SH-SY5Y (cell line): ENCODE measurements around the gene LRFN2.

Experiments used
- GATA2 ChIP-seq: IDR thresholded peaks from 2 replicates; pipeline ENCODE4 v1.6.1; 2011; ENCODE audit warnings: mild to moderate bottlenecking, low read depth, low read length
- GATA3 ChIP-seq: IDR thresholded peaks from 2 replicates; pipeline ENCODE4 v1.6.1; 2011; ENCODE audit warnings: low read depth, mild to moderate bottlenecking, low read length, moderate library complexity

Gene LRFN2

DNA sequence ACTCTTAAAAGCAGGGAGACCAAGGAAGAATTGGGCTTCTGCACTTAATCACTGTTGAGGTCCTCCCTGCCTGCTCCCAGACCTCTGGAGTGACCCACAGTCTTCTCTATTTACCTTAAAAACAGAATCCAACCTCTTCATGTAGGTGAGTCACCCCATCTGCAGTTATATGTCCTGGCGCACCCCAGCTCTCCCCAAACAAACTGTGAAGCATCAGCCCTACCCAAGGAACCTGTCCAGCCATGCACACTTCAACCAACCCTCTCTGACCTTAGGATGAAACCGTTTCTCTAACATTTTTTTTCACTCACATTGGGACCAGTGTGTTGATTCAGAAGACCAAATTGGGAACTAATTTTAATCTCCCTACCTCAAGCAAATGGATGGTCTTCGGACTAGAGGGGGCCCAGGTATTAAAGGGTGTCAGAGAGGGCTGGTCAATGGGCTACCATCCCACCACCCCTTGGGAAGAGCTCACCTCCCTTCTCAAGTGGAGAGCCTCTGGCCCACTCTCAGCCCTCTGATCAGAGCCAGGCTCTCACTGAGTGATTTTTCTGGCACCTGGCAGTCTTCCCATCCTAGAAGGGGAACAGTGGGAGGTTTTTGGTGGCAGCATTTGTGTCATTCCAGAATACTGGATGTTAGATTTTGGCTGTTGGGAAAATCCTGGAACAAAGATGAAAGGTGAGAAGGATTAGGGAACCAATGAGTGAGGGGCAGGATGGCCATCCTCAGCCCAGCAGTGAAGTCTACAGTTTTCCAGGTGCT is 203.6 kb downstream of the LRFN2 start:
- no peak for TF ChIP-seq GATA2
- TF ChIP-seq GATA3, result no peak

DNA sequence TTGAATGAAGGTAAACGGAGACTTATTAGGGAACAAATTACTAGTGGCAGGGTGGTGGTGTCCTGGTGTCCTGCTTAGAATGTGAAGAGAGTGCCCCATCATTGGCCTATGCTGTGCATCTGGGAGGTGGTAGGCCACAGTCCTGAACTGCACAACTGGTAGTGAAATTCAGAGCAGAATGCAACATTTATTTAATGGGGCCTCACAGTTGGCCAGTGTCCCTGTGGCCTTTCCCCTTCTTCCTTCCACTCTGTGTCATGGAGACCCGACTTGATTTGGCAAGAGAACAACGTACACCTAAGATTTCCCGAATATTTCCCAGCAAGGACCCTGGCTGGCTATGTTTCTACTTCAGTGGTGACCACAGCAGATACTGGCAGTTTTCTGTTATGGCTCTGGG is 206.9 kb downstream of the LRFN2 start:
- TF ChIP-seq GATA3 (no peak), GATA2 (no peak)

DNA sequence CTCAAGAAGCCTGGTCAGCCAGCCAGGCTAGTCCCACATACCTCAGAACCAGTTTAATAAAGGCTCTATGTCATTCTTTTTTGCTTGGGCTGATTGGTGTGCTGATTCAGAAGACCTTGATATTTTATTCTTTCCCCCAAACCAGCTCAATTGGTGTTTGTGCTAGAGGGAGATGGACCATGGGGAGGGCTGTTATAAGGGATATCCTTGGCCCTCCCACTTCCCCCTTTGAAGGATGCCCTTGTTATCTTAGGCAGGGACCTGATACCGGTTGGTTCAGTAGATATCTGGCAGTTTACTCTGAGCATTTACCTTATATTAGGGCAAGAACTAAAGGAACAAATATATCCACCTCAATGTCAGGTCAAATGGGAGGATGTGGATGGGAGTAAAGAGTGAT is 207.4 kb downstream of the LRFN2 start:
- TF ChIP-seq GATA3 (no peak), GATA2 (no peak)

DNA sequence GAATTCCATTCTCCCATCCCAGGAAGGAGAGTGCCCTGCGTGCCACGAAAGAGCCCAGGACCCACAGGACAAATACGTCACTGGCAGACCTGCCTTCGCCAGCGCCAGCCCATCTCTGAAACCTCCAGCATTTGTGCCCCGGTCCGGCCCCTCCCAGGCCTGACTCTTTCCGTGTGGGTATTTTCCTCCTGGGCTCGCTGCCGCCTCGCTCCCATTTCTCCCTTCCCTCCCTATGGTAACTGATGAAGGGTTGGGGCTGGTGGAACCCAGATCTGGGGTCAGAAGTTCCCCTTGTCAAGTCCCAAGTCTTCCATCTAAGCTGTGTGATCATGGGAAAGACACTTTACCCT is 208.5 kb downstream of the LRFN2 start:
- no peak for TF ChIP-seq GATA2
- no peak for TF ChIP-seq GATA3

DNA sequence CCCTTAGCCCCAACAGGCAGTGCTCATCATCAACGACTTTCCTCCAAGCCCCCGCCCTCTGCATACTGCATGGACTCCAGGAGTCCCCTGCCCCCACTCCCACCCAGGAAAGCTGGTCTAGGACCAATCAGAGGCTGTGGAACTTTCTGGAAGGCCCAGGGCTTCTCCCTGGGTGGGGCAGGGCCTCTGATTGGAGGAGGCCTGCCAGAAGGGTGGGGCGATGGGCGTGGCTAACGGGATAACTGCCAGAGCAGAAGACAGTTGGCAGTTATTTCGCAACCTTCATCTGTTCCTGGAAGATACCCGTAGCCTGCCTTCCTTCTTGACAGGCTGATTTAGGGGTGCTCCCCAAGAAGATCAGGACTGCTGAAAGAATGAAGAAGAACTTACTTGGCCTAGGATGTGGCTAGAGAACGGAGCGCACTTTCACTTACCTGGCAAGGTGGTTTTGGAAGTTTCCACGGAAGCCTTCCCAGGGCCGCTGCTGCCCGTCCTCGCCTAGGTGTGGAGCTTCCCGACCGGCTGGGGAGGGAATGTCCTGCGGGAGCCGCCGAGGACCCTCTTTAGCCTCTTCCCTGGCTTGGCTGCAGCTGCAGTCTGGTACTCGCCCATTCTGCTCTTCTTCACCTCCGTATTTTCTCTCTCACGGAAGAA is 209.0 kb downstream of the LRFN2 start:
- TF ChIP-seq GATA2, result no peak
- no peak for TF ChIP-seq GATA3

DNA sequence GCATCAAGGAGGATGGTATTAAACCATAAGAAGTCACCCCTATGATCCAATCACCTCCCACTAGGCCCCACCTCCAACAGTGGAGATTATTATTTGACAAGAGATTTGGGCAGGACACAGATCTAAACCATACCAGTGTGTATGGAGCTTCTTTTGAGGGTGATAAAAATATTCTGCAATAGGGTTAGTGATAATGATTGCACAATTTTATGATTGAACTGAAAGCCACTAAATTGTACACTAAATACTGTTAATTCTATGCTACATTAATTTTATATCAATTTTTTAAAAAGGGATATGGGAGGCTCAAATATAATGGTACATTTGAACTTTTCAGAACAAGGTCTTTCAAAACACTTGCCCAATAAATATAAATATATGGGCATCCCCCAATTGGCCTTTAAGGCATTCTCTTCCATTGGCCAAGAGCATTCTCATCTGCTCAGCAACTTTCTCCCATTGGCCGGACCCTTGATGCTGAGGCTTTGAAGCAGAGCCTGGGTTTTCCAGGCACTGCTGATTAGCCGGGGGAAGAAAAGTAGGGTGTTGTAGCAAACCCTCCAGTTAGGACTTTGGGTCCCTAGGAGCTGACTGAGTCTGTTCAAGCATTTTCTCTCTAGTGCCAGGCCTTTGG is 209.9 kb downstream of the LRFN2 start:
- TF ChIP-seq GATA3 (no peak), GATA2 (no peak)

DNA sequence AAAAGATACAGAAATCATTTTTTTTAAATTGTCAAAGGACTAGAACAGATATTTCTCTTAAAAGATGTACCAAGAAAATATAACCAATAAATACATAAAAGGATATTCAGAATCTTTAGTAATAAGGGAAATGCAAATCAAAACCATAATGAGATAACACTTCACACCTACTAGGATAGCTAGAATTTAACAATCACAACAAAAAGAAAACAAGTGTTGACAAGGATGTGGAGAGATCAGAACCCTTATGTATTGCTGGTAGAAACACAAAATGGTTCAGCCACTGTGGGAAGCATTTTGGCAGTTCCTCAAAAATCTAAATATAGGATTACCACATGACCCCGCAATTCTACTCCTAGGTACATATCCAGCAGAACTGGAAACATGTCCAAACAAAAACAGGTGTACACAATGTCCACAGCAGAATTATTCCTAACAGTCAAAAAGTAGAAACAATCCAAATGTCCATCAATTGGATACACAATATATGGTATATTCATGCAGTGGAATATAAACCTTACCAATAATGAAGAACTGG is 211.0 kb downstream of the LRFN2 start:
- TF ChIP-seq GATA2 (no peak), GATA3 (no peak)

DNA sequence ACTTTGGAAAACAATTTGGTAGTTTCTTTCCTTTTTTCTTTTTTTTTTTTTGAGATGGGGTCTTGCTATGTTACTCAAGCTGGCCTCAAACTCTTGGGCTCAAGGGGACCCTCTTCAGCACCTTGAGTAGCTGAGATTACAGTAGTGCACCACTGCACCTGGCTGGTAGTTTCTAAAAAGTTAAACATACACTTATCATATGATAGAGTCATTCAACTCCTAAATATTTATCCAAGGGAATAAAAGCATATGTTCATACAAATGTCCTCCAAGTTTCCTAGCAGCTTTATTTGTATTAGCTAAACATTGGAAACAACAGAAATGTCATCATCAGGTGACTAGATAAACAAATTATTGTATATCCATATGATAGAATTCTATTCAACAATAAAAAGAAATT is 213.9 kb downstream of the LRFN2 start:
- TF ChIP-seq GATA3 (no peak), GATA2 (no peak)

DNA sequence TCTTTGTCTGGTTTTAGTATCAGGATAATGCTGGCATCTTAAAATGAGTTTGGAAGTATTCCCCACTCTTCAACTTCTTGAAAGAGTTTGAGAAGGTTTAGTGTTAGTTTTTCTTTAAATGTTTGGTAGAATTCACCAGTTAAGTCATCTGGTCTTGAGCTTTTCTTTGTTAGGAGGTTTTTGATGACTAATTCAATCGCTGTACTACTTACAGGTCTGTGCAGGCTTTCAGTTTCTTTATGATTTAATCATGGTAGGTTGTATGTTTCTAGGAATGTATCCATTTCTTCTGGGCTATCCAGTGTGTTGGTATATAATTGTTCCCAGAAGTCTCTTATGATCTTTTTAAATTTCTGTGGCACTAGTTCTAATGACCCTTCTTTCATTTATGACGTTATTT is 215.5 kb downstream of the LRFN2 start:
- TF ChIP-seq GATA3 (no peak), GATA2 (no peak)

DNA sequence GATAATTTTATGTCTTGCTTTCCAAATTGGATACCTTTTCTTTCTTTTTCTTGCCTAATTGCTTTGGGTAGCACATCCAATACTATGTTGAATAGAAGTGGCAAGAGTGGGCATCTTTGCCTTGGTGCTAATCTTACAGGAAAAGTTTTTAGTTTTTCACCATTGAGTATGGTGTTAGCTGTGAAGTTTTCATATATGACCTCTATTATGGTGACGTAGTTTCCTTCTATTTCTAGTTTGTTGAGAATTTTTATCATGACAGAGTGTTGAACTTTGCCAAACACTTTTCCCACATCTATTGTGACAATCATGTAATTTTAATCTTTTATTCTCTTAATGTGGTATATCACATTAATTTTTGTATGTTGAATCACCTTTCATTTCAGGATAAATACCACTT is 216.1 kb downstream of the LRFN2 start:
- TF ChIP-seq GATA3 (no peak), GATA2 (no peak)

DNA sequence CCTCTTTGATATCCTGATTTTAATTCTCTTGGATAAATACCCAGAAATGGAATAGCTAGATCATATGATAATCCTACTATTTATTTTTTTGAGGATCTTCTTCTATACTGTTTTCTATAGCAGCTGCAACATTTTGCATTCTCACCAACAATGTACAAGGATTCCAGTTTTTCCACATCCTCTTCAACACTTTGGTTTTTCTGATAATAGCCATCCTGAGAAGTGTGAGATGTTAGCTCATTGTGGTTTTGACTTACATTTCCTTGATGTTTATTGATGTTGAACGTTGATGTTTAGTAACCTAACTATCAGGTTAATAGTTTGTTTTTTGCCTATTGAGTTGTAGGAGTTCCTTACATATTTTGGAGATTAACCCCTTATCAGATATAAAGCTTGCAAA is 217.3 kb downstream of the LRFN2 start:
- TF ChIP-seq GATA3 (no peak), GATA2 (no peak)

DNA sequence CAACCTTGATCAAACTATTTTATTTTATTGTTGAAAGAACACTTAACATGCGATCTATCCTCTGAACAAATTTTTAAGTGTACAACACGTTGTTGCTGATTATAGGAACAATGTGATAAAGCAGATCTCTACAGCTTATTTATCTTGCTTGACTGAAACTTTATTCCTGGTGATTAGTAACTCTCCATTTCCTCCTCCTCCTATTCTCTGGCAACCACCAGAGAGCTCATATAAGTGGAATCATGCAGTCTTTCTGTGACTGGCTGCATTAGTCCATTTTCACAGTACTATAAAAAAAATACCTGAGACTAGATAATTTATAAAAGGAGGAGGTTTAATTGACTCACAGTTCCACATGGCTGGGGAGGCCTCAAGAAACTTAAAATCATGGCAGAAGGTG is 218.1 kb downstream of the LRFN2 start:
- TF ChIP-seq GATA3 (no peak), GATA2 (no peak)

DNA sequence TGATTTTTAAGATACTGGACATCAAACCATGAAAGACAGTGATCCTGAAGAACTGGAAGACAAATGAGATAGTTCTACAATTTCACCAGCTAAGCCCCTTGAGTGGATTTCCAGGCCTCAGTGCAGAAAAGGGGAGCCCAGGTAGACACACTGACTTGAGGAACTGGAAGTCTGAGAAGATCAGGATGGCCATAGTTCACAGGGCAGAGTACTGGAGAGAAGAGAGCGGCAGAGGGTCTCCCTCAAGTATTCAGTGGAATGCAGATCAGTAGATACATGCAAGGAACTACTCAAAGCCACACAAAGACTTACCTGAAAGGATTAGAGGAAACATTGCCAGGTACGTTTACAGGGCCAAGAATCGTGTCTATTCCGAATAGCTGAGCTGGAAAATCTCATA is 224.3 kb downstream of the LRFN2 start:
- TF ChIP-seq GATA2 (no peak), GATA3 (no peak)

DNA sequence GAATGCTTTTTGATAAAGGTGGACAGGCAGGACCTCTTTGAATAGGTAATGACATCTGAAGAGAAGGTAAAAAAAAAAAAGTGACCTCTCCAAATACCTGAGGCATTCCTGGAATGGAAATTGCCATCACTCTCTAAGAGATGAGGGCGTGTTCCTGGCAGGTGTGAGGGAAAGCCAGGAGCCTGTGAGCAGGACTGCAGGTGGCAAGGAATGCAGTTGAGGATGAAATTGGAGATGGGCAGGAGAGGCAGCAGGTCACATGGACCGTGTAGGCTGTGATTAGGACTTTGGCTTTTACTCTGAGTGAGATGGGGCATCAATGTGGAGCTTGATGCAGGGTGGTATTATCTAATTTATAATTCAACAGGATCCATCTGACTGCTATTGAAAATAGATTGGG is 227.4 kb downstream of the LRFN2 start:
- TF ChIP-seq GATA2 (no peak), GATA3 (no peak)

DNA sequence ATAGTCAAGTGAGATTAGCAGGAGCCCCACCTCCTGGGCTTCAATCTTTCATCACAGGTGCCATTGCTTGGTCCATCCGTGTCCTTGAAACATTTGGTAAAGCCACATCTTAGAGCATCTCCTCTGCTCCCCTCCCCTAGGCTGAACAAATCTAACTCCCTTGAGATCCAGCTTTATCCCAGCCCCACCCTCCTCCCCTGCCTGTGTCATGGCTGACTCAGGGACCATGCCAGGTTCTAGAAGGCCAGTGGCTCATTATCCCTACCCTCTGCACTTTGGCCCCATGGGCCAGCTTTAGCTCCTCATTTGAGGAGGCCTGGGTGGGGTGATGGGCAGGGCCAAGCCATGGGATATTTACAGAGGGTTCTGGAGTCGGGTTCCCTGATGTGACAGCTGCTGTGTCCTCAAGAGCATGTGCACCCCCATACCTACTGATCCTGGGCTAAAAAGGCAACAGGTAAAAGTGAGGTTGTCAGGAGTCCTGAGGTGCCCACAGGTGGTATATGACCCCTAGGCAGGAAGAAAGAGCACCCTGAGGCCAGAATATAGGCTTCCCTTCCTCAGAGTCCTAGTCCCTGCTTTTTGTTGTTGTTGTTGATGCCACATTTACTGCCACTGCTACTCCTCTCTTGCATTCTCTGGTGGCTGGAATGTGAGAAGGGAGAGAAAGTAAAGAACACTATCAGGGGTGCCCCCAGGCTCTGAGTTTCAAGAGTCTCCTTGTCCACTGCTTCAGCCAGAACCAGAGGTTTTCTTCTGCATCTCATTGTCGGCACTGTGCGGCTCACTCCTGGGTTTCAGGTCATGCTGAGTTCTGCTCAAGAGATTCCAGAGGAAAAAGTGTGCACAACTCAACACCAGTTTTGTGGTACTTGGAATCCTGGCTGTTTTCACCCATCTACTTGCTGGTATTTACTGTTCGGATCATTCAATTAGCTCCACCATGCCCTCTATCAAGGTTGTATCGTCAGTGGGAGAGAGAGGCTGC is 228.4 kb downstream of the LRFN2 start:
- TF ChIP-seq GATA2 (no peak), GATA3 (no peak)
